Muscle layer of colon (tissue), 2 donors: ENCODE measurements around the gene TAMALIN.

Experiments used
- H3K27ac ChIP-seq: one replicate; pipeline ENCODE4 v1.7.0; 2013; ENCODE audit warnings: low read depth, mild to moderate bottlenecking, low read length, moderate library complexity
- H3K27me3 ChIP-seq, 2 donors: one replicate each; pipeline ENCODE4 v1.7.0; 2013; ENCODE audit warnings: low read length in 2 of 2, mild to moderate bottlenecking in 2 of 2; ENCODE audit not compliant: insufficient read depth in 2 of 2, control insufficient read depth in 1 of 2
- H3K36me3 ChIP-seq: one replicate; pipeline ENCODE4 v1.7.0; 2013; ENCODE audit warnings: mild to moderate bottlenecking, low read length; ENCODE audit not compliant: insufficient read depth
- H3K4me1 ChIP-seq: one replicate; pipeline ENCODE4 v1.7.0; 2013; ENCODE audit warnings: mild to moderate bottlenecking, low read length; ENCODE audit not compliant: insufficient read depth
- H3K4me3 ChIP-seq, 2 donors: one replicate each; pipeline ENCODE4 v1.7.0; 2013; ENCODE audit warnings: low read length in 2 of 2, low read depth in 1 of 2, mild to moderate bottlenecking in 1 of 2, moderate library complexity in 1 of 2
- H3K9ac ChIP-seq: one replicate; pipeline ENCODE4 v1.7.0; 2013; ENCODE audit warnings: low read length
- H3K9me3 ChIP-seq: one replicate; pipeline ENCODE4 v1.7.0; 2013; ENCODE audit warnings: mild to moderate bottlenecking, low read length
- donor health status: abdominal sarcoma.
- donor health status: Adenocarcinoma of cecum.

The TAMALIN gene

DNA sequence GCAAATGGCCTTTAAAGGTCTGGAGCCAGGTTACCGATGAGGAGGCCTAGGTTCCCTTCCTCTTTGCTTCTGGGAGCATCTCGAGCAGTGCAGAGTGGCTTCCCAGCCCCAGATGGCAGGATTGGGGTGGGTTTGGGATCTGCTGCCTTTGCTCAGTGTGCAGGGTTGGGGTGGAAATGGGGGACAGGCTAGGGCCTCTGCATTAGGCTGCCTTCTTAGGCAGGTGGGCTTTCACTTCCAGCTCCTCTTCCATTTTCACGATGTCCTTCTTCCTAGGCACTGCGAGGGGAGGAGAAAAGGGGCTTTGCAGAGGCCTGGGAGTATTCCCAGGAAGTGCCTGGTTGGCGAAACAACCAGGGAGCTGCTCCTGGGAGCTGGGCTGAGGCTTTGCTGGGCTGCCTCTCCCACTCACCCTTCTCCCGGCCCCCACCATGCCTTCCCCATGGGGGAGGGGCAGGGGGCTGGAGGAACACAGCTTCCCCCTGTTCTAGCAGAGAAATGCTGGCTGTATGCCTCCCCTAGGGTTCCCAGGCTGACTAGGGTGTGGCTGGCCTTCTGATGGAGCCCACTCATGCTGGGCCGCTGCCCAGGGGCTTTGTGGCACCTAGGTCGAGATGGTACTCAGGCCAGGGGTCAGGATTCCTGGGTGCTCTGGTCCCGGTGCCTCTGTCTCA is 46.9 kb downstream of the TAMALIN start:
- no peaks in the 10 kb centered on the region for H3K27me3 ChIP-seq
- no peaks in the 10 kb centered on the region for H3K9me3 ChIP-seq
- H3K27ac ChIP-seq, result peak overlapping the region; percentile 5
- peak overlapping the region; percentile 99 for H3K9ac ChIP-seq
- H3K4me1 ChIP-seq, result peaks cover 35% of the 10 kb centered on the region
- peak overlapping the region; percentile 79 to 92 for H3K4me3 ChIP-seq
- peaks cover 60% of the 10 kb centered on the region for H3K36me3 ChIP-seq

DNA sequence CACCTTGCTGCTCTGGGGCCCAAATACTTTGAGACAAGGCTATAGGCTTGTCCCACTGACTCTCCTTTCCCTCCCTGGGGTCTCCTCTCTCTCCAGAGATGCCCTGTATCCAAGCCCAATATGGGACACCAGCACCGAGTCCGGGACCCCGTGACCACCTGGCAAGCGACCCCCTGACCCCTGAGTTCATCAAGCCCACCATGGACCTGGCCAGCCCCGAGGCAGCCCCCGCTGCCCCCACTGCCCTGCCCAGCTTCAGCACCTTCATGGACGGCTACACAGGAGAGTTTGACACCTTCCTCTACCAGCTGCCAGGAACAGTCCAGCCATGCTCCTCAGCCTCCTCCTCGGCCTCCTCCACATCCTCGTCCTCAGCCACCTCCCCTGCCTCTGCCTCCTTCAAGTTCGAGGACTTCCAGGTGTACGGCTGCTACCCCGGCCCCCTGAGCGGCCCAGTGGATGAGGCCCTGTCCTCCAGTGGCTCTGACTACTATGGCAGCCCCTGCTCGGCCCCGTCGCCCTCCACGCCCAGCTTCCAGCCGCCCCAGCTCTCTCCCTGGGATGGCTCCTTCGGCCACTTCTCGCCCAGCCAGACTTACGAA is 47.6 kb downstream of the TAMALIN start:
- Histone ChIP-seq H3K27ac (peak overlapping the region; percentile 5), H3K36me3 (peaks cover 64% of the 10 kb centered on the region), H3K4me1 (peaks cover 35% of the 10 kb centered on the region), H3K9ac (peak overlapping the region; percentile 99), H3K4me3 (peak overlapping the region in 1 of 2 donors; percentile 79), H3K27me3 (no peaks in the 10 kb centered on the region), H3K9me3 (no peaks in the 10 kb centered on the region)

GRCh38 chr12:52054833-52055730 is 48.3 kb downstream of the TAMALIN start:
- no peak overlapping the region for H3K4me3 ChIP-seq
- peak overlapping the region; percentile 20 for H3K9ac ChIP-seq
- no peaks in the 10 kb centered on the region for H3K9me3 ChIP-seq
- H3K36me3 ChIP-seq, result peaks cover 64% of the 10 kb centered on the region
- H3K4me1 ChIP-seq, result peaks cover 31% of the 10 kb centered on the region
- H3K27ac ChIP-seq, result no peak overlapping the region
- no peaks in the 10 kb centered on the region for H3K27me3 ChIP-seq

GRCh38 chr12:52055731-52056711 is 49.3 kb downstream of the TAMALIN start:
- H3K9me3 ChIP-seq, result no peaks in the 10 kb centered on the region
- no peak overlapping the region for H3K4me3 ChIP-seq
- peaks cover 64% of the 10 kb centered on the region for H3K36me3 ChIP-seq
- peaks cover 25% of the 10 kb centered on the region for H3K4me1 ChIP-seq
- no peaks in the 10 kb centered on the region for H3K27me3 ChIP-seq
- no peak overlapping the region for H3K27ac ChIP-seq
- H3K9ac ChIP-seq, result peak overlapping the region; percentile 20

GRCh38 chr12:52056801-52057637 is 50.3 kb downstream of the TAMALIN start:
- Histone ChIP-seq H3K27ac (no peak overlapping the region), H3K27me3 (no peaks in the 10 kb centered on the region), H3K9me3 (no peaks in the 10 kb centered on the region), H3K9ac (no peak overlapping the region), H3K4me1 (peaks cover 25% of the 10 kb centered on the region), H3K36me3 (peaks cover 64% of the 10 kb centered on the region), H3K4me3 (no peak overlapping the region)

GRCh38 chr12:52057638-52058576 is 51.2 kb downstream of the TAMALIN start:
- no peak overlapping the region for H3K4me3 ChIP-seq
- H3K27me3 ChIP-seq, result no peaks in the 10 kb centered on the region
- H3K36me3 ChIP-seq, result peaks cover 58% of the 10 kb centered on the region
- H3K27ac ChIP-seq, result no peak overlapping the region
- H3K9me3 ChIP-seq, result no peaks in the 10 kb centered on the region
- no peak overlapping the region for H3K9ac ChIP-seq
- peaks cover 18% of the 10 kb centered on the region for H3K4me1 ChIP-seq

DNA sequence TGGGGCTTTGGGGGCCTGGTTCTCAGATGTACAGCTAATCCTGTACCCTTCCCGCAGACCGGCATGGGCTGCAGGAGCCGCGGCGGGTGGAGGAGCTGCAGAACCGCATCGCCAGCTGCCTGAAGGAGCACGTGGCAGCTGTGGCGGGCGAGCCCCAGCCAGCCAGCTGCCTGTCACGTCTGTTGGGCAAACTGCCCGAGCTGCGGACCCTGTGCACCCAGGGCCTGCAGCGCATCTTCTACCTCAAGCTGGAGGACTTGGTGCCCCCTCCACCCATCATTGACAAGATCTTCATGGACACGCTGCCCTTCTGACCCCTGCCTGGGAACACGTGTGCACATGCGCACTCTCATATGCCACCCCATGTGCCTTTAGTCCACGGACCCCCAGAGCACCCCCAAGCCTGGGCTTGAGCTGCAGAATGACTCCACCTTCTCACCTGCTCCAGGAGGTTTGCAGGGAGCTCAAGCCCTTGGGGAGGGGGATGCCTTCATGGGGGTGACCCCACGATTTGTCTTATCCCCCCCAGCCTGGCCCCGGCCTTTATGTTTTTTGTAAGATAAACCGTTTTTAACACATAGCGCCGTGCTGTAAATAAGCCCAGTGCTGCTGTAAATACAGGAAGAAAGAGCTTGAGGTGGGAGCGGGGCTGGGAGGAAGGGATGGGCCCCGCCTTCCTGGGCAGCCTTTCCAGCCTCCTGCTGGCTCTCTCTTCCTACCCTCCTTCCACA is 52.0 kb downstream of the TAMALIN start:
- Histone ChIP-seq H3K9ac (no peak overlapping the region), H3K27ac (no peak overlapping the region), H3K36me3 (peaks cover 50% of the 10 kb centered on the region)

DNA sequence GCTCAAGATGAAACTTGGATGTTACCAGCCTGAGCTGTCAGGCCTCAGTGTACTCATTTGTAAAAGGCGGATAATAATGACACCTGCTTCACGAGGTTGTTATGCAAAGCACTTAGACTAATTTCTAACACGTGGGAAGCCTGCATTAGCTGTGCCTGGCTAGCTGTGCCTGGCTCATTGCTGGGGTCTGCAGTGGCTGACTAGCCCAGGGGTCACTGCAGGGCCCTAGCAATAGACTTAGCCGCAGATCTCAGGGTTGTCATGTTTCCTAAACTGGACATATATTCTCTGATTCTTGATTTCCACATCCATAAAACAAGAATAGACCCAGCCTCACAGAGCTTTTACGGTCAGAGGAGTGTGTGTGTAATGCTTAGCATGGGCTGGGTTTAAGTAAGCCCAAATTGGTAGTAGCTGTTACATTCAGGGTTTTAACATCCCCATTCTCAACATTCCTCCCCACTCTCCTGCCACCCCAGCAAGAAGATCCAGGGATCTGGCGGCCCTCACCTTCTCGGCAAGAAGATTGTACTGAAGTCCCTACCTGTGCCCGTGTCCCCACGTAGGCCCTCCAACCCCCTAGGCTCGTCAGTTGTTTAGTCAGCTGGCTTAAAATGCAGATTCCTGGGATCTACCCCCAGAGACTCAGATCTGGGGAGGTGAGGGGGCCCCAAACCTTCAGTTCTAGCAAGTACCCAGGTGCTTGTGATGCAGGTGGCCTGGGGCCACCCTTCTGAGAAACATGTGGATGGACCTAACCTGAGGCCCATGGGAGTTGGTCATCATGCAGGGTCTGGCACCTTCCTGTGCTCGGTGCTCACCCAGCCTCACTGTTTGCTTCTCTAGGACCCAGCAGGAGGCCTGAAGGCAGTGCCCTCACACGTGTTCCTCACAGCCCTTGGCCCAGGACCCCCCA is 53.1 kb downstream of the TAMALIN start:
- Histone ChIP-seq H3K4me1 (peaks cover 10% of the 10 kb centered on the region), H3K9me3 (no peaks in the 10 kb centered on the region), H3K9ac (no peak overlapping the region), H3K27me3 (no peaks in the 10 kb centered on the region), H3K27ac (no peak overlapping the region), H3K36me3 (peaks cover 39% of the 10 kb centered on the region), H3K4me3 (no peak overlapping the region)

More for the DNA sequence above, 52.0 kb downstream of the TAMALIN start:
- H3K9me3 ChIP-seq, result no peaks in the 10 kb centered on the region
- peaks cover 15% of the 10 kb centered on the region for H3K4me1 ChIP-seq
- H3K27me3 ChIP-seq, result no peaks in the 10 kb centered on the region
- H3K4me3 ChIP-seq, result no peak overlapping the region
